OCI-LY1 (cell line): Measurements from ENCODE around the gene TMEM175.

ENCODE experiments used
- CTCF ChIP-seq: fragments of 200-600 bp; sonication (generic), shearing (Covaris generic); IDR thresholded peaks from 2 replicates; pipeline ENCODE4 v1.5.1; 2017; ENCODE audit warnings: mild to moderate bottlenecking, antibody characterized with exemption, low read length, moderate library complexity, mixed read lengths
- EZH2 ChIP-seq: fragments of 200-600 bp; sonication (generic), shearing (Covaris generic); IDR thresholded peaks from 2 replicates; pipeline ENCODE4 v1.8.0; 2017; ENCODE audit warnings: borderline replicate concordance, mixed run types, mild to moderate bottlenecking, antibody characterized with exemption, low read length, moderate library complexity, mixed read lengths

GRCh38 chr4:909131-909571, 23.1 kb upstream of the TMEM175 start:
- no peak for TF ChIP-seq CTCF
- no peak for TF ChIP-seq EZH2
